GM21381 (cell line): ENCODE measurements around the gene PDZD7.
"Not testable (repeated sequence)": the region's sequence is repeated elsewhere in the genome, so short reads cannot be mapped to it uniquely, and the experiment has no call there.

Experiments
- ATAC-seq: cut with Tn5 transposase; IDR thresholded peaks from one replicate; pipeline ENCODE4 v1.9.1; 2021; ENCODE audit warnings: mild to moderate bottlenecking, moderate library complexity; ENCODE audit not compliant: unreplicated experiment

The PDZD7 gene

GRCh38 chr10:100986623-100986951, 44.3 kb downstream of the PDZD7 start:
- no peak for ATAC-seq

GRCh38 chr10:100985336-100985735, 45.6 kb downstream of the PDZD7 start:
- ATAC-seq = no peak

- ATAC-seq = no peak
Observed at GRCh38 chr10:100984672-100985177, 46.2 kb downstream of the PDZD7 start.

- ATAC-seq = no peak
Observed at GRCh38 chr10:100983868-100984671, 46.9 kb downstream of the PDZD7 start.

GRCh38 chr10:100982916-100983830, 47.8 kb downstream of the PDZD7 start:
- ATAC-seq = no peak

- ATAC-seq = no peak
Observed at GRCh38 chr10:100981178-100981772, 49.7 kb downstream of the PDZD7 start.

- ATAC-seq = no peak
Observed at GRCh38 chr10:100980711-100981110, 50.2 kb downstream of the PDZD7 start.

GRCh38 chr10:100980311-100980710, 50.6 kb downstream of the PDZD7 start:
- no peak for ATAC-seq

- no peak for ATAC-seq
Observed at GRCh38 chr10:100979791-100980272, 51.1 kb downstream of the PDZD7 start.

GRCh38 chr10:100978901-100979195, 52.1 kb downstream of the PDZD7 start:
- no peak for ATAC-seq

- no peak for ATAC-seq
Observed at GRCh38 chr10:100978121-100978900, 52.6 kb downstream of the PDZD7 start.

GRCh38 chr10:100977436-100977835, 53.5 kb downstream of the PDZD7 start:
- no peak for ATAC-seq

- ATAC-seq = no peak
Observed at GRCh38 chr10:100976906-100977305, 54.0 kb downstream of the PDZD7 start.

GRCh38 chr10:100975397-100975796, 55.5 kb downstream of the PDZD7 start:
- ATAC-seq = not testable (repeated sequence)

- ATAC-seq = no peak
Observed at GRCh38 chr10:100972904-100973535, 57.9 kb downstream of the PDZD7 start.

- ATAC-seq = no peak
Observed at GRCh38 chr10:100972115-100972903, 58.6 kb downstream of the PDZD7 start.

- no peak for ATAC-seq
Observed at GRCh38 chr10:100970914-100971811, 59.8 kb downstream of the PDZD7 start.
